OCI-LY1 (cell line): ENCODE measurements around the gene TFG.

Experiments used
- CTCF ChIP-seq: fragments of 200-600 bp; sonication (generic), shearing (Covaris generic); IDR thresholded peaks from 2 replicates; pipeline ENCODE4 v1.5.1; 2017; ENCODE audit warnings: mild to moderate bottlenecking, antibody characterized with exemption, low read length, moderate library complexity, mixed read lengths
- EZH2 ChIP-seq: fragments of 200-600 bp; sonication (generic), shearing (Covaris generic); IDR thresholded peaks from 2 replicates; pipeline ENCODE4 v1.8.0; 2017; ENCODE audit warnings: borderline replicate concordance, mixed run types, mild to moderate bottlenecking, antibody characterized with exemption, low read length, moderate library complexity, mixed read lengths

GRCh38 chr3:100737334-100737733 is 28.0 kb downstream of the TFG start:
- peak; percentile 57 for TF ChIP-seq CTCF
- TF ChIP-seq EZH2 = no peak
